Liver (tissue), 9 donors: ENCODE results near the gene C1orf50. TPM values are rescaled to one million over a fixed set of nuclear protein-coding genes. Genes with fewer than 3 reads are reported as not detected.

Experiments used
- DNase-seq: peaks from one replicate; pipeline ENCODE4 v3.0.0-alpha.2; 2017; ENCODE audit warnings: low spot score
- H3K27ac ChIP-seq, 2 donors: one replicate each; pipeline ENCODE4 v1.7.0; 2013; ENCODE audit warnings: inconsistent platforms in 2 of 2, low read length in 2 of 2, control low read depth in 1 of 2, low read depth in 1 of 2, mild to moderate bottlenecking in 1 of 2
- H3K27me3 ChIP-seq, 4 donors: one replicate each; pipeline versions ENCODE4 v1.6.1 to v1.7.0; 2013; ENCODE audit warnings: low read length in 3 of 4, inconsistent platforms in 1 of 4, mild to moderate bottlenecking in 1 of 4, moderate library complexity in 1 of 4; ENCODE audit not compliant: control insufficient read depth in 4 of 4, insufficient read depth in 4 of 4
- H3K36me3 ChIP-seq, 4 donors: one replicate each; pipeline versions ENCODE4 v1.6.1 to v1.7.0; 2013; ENCODE audit warnings: low read length in 3 of 4, mild to moderate bottlenecking in 3 of 4, low read depth in 1 of 4, moderate library complexity in 1 of 4; ENCODE audit not compliant: control insufficient read depth in 4 of 4, insufficient read depth in 3 of 4
- H3K4me1 ChIP-seq, 4 donors: one replicate each; pipeline versions ENCODE4 v1.6.1 to v1.7.0; 2013; ENCODE audit warnings: low read length in 3 of 4, mild to moderate bottlenecking in 3 of 4, moderate library complexity in 1 of 4; ENCODE audit not compliant: control insufficient read depth in 4 of 4, insufficient read depth in 4 of 4
- H3K4me3 ChIP-seq, 3 donors: one replicate each; pipeline versions ENCODE4 v1.6.1 to v1.7.0; 2013; ENCODE audit warnings: low read length in 3 of 3, control low read depth in 1 of 3, low read depth in 1 of 3, mild to moderate bottlenecking in 1 of 3
- H3K9ac ChIP-seq, 2 donors: one replicate each; pipeline ENCODE4 v1.7.0; 2013; ENCODE audit warnings: low read length in 2 of 2, mild to moderate bottlenecking in 2 of 2, moderate library complexity in 2 of 2, control low read depth in 1 of 2, low read depth in 1 of 2
- H3K9me3 ChIP-seq, 4 donors: one replicate each; pipeline versions ENCODE4 v1.6.1 to v1.7.0; 2013; ENCODE audit warnings: low read length in 3 of 4; ENCODE audit not compliant: control insufficient read depth in 4 of 4
- EGR1 ChIP-seq, 2 donors: IDR thresholded peaks; 2 replicates each; pipeline ENCODE4 v1.6.1; 2016 to 2018; ENCODE audit warnings: antibody characterized with exemption in 2 of 2, low read depth in 2 of 2
- FOXA2 ChIP-seq: IDR thresholded peaks from 2 replicates; pipeline ENCODE4 v1.6.1; 2016; ENCODE audit warnings: antibody characterized with exemption
- GABPA ChIP-seq, 2 donors: IDR thresholded peaks in 1 of 2; conservative IDR thresholded peaks in 1 of 2; 2 replicates each; pipeline ENCODE4 v1.6.1; 2016; ENCODE audit warnings: antibody characterized with exemption in 2 of 2, mild to moderate bottlenecking in 1 of 2, moderate library complexity in 1 of 2
- HNF4A ChIP-seq, 2 donors: conservative IDR thresholded peaks; 2 replicates each; pipeline ENCODE4 v1.6.1; 2016; ENCODE audit warnings: antibody characterized with exemption in 2 of 2, mild to moderate bottlenecking in 2 of 2
- HNF4G ChIP-seq: IDR thresholded peaks from 2 replicates; pipeline ENCODE4 v1.6.1; 2016; ENCODE audit warnings: antibody characterized with exemption
- JUND ChIP-seq, 2 donors: IDR thresholded peaks; 2 replicates each; pipeline ENCODE4 v1.6.1; 2016; ENCODE audit warnings: antibody characterized with exemption in 2 of 2
- NR2F2 ChIP-seq: IDR thresholded peaks from 2 replicates; pipeline ENCODE4 v1.6.1; 2016; ENCODE audit warnings: antibody characterized with exemption
- RAD21 ChIP-seq, 2 donors: IDR thresholded peaks; 2 replicates each; pipeline ENCODE4 v1.6.1; 2016; ENCODE audit warnings: antibody characterized with exemption in 2 of 2, mild to moderate bottlenecking in 2 of 2
- RXRA ChIP-seq, 2 donors: IDR thresholded peaks; 2 replicates each; pipeline ENCODE4 v1.6.1; 2017 to 2018; ENCODE audit warnings: antibody characterized with exemption in 2 of 2, mild to moderate bottlenecking in 1 of 2
- SP1 ChIP-seq: IDR thresholded peaks from 2 replicates; pipeline ENCODE4 v1.6.1; 2018; ENCODE audit warnings: antibody characterized with exemption, mild to moderate bottlenecking
- YY1 ChIP-seq: IDR thresholded peaks from 2 replicates; pipeline ENCODE4 v1.6.1; 2016; ENCODE audit warnings: antibody characterized with exemption, mild to moderate bottlenecking
- WGBS: extraction: QIAGEN DNeasy Blood & Tissue Kit; methylation state at CpG from one replicate; pipeline ENCODE4 v1.1.7; 2013; 5-methylcytosine and 5-hydroxymethylcytosine counted together
- polyA plus RNA-seq, 2 donors: library from polyadenylated mRNA; stranded (reverse) in 1 of 2; unstranded in 1 of 2; fragments of 200-250 nt in 1 of 2; fragments of >200 nt in 1 of 2; fragmentation: Nextera tagmentation in 1 of 2; extraction: Ambion mirVana in 1 of 2; gene quantifications; one replicate each; pipeline versions ENCODE4 v1.2.1 to v1.2.3, GENCODE V29; 2013 to 2015
- total RNA-seq, 2 donors: library from RNA; depleted of rRNA; stranded (reverse); fragments of >200 nt; gene quantifications; one replicate each; pipeline ENCODE4 v1.2.3, GENCODE V29; 2014
- TF ChIP-seq, protein P1 (sequence below): fragments of 150-350 bp; IDR thresholded peaks from 2 replicates; pipeline ENCODE4 v1.5.1; 2017; ENCODE audit warnings: improper control_type of control experiment, low read depth, low read length; ENCODE audit not compliant: missing input control
- TF ChIP-seq, protein P2 (sequence below): IDR thresholded peaks from 2 replicates; pipeline ENCODE4 v1.6.1; 2016; ENCODE audit warnings: antibody characterized with exemption
- TF ChIP-seq, protein P3 (sequence below): IDR thresholded peaks from 2 replicates; pipeline ENCODE4 v1.6.1; 2016; ENCODE audit warnings: antibody characterized with exemption, mild to moderate bottlenecking
- TF ChIP-seq, protein P4 (sequence below): IDR thresholded peaks from 2 replicates; pipeline ENCODE4 v1.6.1; 2016; ENCODE audit warnings: antibody characterized with exemption
- donor health status: healthy.
- donor health status: healthy.
- donor health status: healthy.
- donor health status: healthy.
- donor health status: healthy.

C1orf50 gene
- total and polyA plus RNA-seq, 4 donors = 2.6 to 5.8 (median 3.5) TPM

DNA sequence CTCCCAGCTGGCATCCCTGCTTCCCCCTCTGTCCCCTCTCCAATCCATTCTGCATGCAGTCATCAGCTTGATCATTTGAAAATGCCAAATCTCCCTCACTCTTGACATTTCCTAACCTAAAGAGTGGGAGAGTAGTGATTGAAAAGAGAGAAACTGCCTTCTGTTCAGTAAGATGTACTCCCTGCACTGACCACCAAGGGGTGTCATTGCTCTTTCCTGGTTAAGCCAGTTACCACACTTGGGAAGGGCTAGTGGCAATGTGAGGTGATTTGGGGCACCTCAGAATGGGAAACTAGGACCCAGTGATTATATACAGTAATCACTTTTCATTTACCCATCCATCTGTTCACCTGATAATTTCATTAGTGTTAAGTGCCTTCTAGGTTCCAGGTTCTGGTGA is 10.8 kb downstream of the C1orf50 start:
- Histone ChIP-seq H3K27me3 (no peaks in the 10 kb centered on the region), H3K4me3 (no peak overlapping the region), H3K36me3 (peaks cover 9 to 53% (median 21%) of the 10 kb centered on the region in 4 donors), H3K9ac (no peak overlapping the region), H3K9me3 (no peaks in the 10 kb centered on the region), H3K4me1 (peaks cover 0 to 12% (median 4%) of the 10 kb centered on the region in 4 donors), H3K27ac (no peak overlapping the region)
- no peak for TF ChIP-seq JUND (IDR thresholded peaks at IDR 0.05)
- no peak for TF ChIP-seq SP1
- TF ChIP-seq, protein P1, sequence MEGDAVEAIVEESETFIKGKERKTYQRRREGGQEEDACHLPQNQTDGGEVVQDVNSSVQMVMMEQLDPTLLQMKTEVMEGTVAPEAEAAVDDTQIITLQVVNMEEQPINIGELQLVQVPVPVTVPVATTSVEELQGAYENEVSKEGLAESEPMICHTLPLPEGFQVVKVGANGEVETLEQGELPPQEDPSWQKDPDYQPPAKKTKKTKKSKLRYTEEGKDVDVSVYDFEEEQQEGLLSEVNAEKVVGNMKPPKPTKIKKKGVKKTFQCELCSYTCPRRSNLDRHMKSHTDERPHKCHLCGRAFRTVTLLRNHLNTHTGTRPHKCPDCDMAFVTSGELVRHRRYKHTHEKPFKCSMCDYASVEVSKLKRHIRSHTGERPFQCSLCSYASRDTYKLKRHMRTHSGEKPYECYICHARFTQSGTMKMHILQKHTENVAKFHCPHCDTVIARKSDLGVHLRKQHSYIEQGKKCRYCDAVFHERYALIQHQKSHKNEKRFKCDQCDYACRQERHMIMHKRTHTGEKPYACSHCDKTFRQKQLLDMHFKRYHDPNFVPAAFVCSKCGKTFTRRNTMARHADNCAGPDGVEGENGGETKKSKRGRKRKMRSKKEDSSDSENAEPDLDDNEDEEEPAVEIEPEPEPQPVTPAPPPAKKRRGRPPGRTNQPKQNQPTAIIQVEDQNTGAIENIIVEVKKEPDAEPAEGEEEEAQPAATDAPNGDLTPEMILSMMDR = peak; percentile 62
- peak; percentile 90 to 94 for TF ChIP-seq RAD21 (IDR thresholded peaks at IDR 0.05)
- DNase-seq = peak; percentile 67

DNA sequence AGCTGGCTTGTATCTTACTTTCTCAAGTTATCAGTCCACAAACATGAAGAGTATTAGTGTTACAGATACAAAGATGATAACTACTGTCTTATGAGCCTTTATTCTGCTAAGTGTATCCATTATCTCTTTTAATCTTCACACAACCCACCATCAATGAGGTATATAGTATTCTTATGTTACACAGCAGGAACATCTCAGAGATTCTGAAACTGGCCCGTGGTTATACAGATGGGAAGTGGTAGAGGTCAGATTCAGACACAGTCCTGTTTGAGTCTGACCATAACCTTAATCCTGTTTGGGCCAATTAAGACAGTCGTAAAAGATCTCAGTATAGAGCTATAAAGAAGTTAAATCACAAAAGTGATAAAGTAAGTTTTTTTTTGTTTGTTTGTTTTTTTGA is 12.7 kb downstream of the C1orf50 start:
- peaks cover 6 to 54% (median 23%) of the 10 kb centered on the region in 4 donors for H3K36me3 ChIP-seq
- no peak overlapping the region for H3K4me3 ChIP-seq
- 87% methylated on average over 2 of the region's 2 CpGs for WGBS
- no peaks in the 10 kb centered on the region for H3K9me3 ChIP-seq
- H3K9ac ChIP-seq = no peak overlapping the region
- no peaks in the 10 kb centered on the region for H3K27me3 ChIP-seq
- TF ChIP-seq EGR1 (IDR thresholded peaks at IDR 0.05; ENCODE audit: low read depth in 2 of 2) (no peak), JUND (IDR thresholded peaks at IDR 0.05) (no peak), GABPA (IDR thresholded peaks at IDR 0.05 in 1 of 2, conservative IDR thresholded peaks at IDR 0.05 in 1 of 2) (no peak), RXRA (IDR thresholded peaks at IDR 0.05) (no peak), HNF4A (conservative IDR thresholded peaks at IDR 0.05) (no peak), NR2F2 (no peak), FOXA2 (no peak), SP1 (no peak), HNF4G (no peak), YY1 (no peak)
- TF ChIP-seq, protein P2, sequence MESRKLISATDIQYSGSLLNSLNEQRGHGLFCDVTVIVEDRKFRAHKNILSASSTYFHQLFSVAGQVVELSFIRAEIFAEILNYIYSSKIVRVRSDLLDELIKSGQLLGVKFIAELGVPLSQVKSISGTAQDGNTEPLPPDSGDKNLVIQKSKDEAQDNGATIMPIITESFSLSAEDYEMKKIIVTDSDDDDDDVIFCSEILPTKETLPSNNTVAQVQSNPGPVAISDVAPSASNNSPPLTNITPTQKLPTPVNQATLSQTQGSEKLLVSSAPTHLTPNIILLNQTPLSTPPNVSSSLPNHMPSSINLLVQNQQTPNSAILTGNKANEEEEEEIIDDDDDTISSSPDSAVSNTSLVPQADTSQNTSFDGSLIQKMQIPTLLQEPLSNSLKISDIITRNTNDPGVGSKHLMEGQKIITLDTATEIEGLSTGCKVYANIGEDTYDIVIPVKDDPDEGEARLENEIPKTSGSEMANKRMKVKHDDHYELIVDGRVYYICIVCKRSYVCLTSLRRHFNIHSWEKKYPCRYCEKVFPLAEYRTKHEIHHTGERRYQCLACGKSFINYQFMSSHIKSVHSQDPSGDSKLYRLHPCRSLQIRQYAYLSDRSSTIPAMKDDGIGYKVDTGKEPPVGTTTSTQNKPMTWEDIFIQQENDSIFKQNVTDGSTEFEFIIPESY = no peak
- TF ChIP-seq, protein P3, sequence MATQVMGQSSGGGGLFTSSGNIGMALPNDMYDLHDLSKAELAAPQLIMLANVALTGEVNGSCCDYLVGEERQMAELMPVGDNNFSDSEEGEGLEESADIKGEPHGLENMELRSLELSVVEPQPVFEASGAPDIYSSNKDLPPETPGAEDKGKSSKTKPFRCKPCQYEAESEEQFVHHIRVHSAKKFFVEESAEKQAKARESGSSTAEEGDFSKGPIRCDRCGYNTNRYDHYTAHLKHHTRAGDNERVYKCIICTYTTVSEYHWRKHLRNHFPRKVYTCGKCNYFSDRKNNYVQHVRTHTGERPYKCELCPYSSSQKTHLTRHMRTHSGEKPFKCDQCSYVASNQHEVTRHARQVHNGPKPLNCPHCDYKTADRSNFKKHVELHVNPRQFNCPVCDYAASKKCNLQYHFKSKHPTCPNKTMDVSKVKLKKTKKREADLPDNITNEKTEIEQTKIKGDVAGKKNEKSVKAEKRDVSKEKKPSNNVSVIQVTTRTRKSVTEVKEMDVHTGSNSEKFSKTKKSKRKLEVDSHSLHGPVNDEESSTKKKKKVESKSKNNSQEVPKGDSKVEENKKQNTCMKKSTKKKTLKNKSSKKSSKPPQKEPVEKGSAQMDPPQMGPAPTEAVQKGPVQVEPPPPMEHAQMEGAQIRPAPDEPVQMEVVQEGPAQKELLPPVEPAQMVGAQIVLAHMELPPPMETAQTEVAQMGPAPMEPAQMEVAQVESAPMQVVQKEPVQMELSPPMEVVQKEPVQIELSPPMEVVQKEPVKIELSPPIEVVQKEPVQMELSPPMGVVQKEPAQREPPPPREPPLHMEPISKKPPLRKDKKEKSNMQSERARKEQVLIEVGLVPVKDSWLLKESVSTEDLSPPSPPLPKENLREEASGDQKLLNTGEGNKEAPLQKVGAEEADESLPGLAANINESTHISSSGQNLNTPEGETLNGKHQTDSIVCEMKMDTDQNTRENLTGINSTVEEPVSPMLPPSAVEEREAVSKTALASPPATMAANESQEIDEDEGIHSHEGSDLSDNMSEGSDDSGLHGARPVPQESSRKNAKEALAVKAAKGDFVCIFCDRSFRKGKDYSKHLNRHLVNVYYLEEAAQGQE = no peak
- TF ChIP-seq, protein P4, sequence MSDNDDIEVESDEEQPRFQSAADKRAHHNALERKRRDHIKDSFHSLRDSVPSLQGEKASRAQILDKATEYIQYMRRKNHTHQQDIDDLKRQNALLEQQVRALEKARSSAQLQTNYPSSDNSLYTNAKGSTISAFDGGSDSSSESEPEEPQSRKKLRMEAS = no peak
- DNase-seq = no peak
- peaks cover 0 to 11% (median 4%) of the 10 kb centered on the region in 4 donors for H3K4me1 ChIP-seq
- no peak overlapping the region for H3K27ac ChIP-seq
